Liver (tissue), 3 donors: ENCODE measurements around the gene POLN.

Source experiments
- EGR1 ChIP-seq, 2 donors: IDR thresholded peaks; 2 replicates each; pipeline ENCODE4 v1.6.1; 2016 to 2018; ENCODE audit warnings: antibody characterized with exemption in 2 of 2, low read depth in 2 of 2
- FOXA1 ChIP-seq: IDR thresholded peaks from 2 replicates; pipeline ENCODE4 v1.6.1; 2016; ENCODE audit warnings: antibody characterized with exemption
- GABPA ChIP-seq, 2 donors: IDR thresholded peaks in 1 of 2; conservative IDR thresholded peaks in 1 of 2; 2 replicates each; pipeline ENCODE4 v1.6.1; 2016; ENCODE audit warnings: antibody characterized with exemption in 2 of 2, mild to moderate bottlenecking in 1 of 2, moderate library complexity in 1 of 2
- JUND ChIP-seq, 2 donors: IDR thresholded peaks; 2 replicates each; pipeline ENCODE4 v1.6.1; 2016; ENCODE audit warnings: antibody characterized with exemption in 2 of 2
- RAD21 ChIP-seq, 2 donors: IDR thresholded peaks; 2 replicates each; pipeline ENCODE4 v1.6.1; 2016; ENCODE audit warnings: antibody characterized with exemption in 2 of 2, mild to moderate bottlenecking in 2 of 2
- RXRA ChIP-seq, 2 donors: IDR thresholded peaks; 2 replicates each; pipeline ENCODE4 v1.6.1; 2017 to 2018; ENCODE audit warnings: antibody characterized with exemption in 2 of 2, mild to moderate bottlenecking in 1 of 2
- SP1 ChIP-seq: IDR thresholded peaks from 2 replicates; pipeline ENCODE4 v1.6.1; 2018; ENCODE audit warnings: antibody characterized with exemption, mild to moderate bottlenecking
- TAF1 ChIP-seq: conservative IDR thresholded peaks from 2 replicates; pipeline ENCODE4 v1.6.1; 2016; ENCODE audit warnings: antibody characterized with exemption, mild to moderate bottlenecking
- YY1 ChIP-seq: IDR thresholded peaks from 2 replicates; pipeline ENCODE4 v1.6.1; 2016; ENCODE audit warnings: antibody characterized with exemption, mild to moderate bottlenecking
- TF ChIP-seq, protein P1 (sequence below): fragments of 150-350 bp; IDR thresholded peaks from 2 replicates; pipeline ENCODE4 v1.5.1; 2017; ENCODE audit warnings: improper control_type of control experiment, low read depth, low read length; ENCODE audit not compliant: missing input control
- TF ChIP-seq, protein P2 (sequence below): IDR thresholded peaks from 2 replicates; pipeline ENCODE4 v1.6.1; 2016; ENCODE audit warnings: antibody characterized with exemption
- TF ChIP-seq, protein P3 (sequence below): IDR thresholded peaks from 2 replicates; pipeline ENCODE4 v1.6.1; 2016; ENCODE audit warnings: antibody characterized with exemption
- TF ChIP-seq, protein P4 (sequence below): IDR thresholded peaks from 2 replicates; pipeline ENCODE4 v1.6.1; 2016; ENCODE audit warnings: antibody characterized with exemption, mild to moderate bottlenecking
- TF ChIP-seq, protein P5 (sequence below): IDR thresholded peaks from 2 replicates; pipeline ENCODE4 v1.6.1; 2016; ENCODE audit warnings: antibody characterized with exemption
- donor health status: healthy.
- donor health status: healthy.

DNA sequence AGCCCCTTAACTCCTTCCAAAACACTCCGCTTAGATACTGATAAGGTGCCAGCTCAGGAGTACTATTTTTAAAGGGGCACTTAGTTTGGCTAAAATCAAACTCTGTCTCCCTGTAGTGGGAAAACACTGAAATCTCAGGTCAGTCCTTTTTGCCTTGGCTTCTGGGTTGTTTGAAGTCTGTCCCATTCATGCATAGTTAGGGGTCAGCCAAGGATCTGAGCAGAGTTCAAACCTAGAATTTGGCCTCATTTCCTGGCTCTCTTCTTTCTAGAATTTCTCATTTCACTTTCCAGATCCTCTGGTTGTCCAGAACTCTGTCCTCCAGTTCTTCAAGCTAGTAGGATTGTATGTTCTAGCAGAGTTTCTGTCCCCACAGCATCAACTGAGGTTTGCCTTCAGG lies 151.3 kb downstream of the POLN start:
- TF ChIP-seq, protein P1, sequence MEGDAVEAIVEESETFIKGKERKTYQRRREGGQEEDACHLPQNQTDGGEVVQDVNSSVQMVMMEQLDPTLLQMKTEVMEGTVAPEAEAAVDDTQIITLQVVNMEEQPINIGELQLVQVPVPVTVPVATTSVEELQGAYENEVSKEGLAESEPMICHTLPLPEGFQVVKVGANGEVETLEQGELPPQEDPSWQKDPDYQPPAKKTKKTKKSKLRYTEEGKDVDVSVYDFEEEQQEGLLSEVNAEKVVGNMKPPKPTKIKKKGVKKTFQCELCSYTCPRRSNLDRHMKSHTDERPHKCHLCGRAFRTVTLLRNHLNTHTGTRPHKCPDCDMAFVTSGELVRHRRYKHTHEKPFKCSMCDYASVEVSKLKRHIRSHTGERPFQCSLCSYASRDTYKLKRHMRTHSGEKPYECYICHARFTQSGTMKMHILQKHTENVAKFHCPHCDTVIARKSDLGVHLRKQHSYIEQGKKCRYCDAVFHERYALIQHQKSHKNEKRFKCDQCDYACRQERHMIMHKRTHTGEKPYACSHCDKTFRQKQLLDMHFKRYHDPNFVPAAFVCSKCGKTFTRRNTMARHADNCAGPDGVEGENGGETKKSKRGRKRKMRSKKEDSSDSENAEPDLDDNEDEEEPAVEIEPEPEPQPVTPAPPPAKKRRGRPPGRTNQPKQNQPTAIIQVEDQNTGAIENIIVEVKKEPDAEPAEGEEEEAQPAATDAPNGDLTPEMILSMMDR = no peak
- TF ChIP-seq RAD21 (IDR thresholded peaks at IDR 0.05) (peak; percentile 28 to 42), TAF1 (no peak), JUND (IDR thresholded peaks at IDR 0.05) (no peak), SP1 (no peak), GABPA (IDR thresholded peaks at IDR 0.05 in 1 of 2, conservative IDR thresholded peaks at IDR 0.05 in 1 of 2) (no peak), EGR1 (IDR thresholded peaks at IDR 0.05; ENCODE audit: low read depth in 2 of 2) (no peak), RXRA (IDR thresholded peaks at IDR 0.05) (peak; percentile 81 to 89), FOXA1 (no peak), YY1 (no peak)
- TF ChIP-seq, protein P2, sequence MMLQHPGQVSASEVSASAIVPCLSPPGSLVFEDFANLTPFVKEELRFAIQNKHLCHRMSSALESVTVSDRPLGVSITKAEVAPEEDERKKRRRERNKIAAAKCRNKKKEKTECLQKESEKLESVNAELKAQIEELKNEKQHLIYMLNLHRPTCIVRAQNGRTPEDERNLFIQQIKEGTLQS = no peak
- TF ChIP-seq, protein P3, sequence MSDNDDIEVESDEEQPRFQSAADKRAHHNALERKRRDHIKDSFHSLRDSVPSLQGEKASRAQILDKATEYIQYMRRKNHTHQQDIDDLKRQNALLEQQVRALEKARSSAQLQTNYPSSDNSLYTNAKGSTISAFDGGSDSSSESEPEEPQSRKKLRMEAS = no peak
- TF ChIP-seq, protein P4, sequence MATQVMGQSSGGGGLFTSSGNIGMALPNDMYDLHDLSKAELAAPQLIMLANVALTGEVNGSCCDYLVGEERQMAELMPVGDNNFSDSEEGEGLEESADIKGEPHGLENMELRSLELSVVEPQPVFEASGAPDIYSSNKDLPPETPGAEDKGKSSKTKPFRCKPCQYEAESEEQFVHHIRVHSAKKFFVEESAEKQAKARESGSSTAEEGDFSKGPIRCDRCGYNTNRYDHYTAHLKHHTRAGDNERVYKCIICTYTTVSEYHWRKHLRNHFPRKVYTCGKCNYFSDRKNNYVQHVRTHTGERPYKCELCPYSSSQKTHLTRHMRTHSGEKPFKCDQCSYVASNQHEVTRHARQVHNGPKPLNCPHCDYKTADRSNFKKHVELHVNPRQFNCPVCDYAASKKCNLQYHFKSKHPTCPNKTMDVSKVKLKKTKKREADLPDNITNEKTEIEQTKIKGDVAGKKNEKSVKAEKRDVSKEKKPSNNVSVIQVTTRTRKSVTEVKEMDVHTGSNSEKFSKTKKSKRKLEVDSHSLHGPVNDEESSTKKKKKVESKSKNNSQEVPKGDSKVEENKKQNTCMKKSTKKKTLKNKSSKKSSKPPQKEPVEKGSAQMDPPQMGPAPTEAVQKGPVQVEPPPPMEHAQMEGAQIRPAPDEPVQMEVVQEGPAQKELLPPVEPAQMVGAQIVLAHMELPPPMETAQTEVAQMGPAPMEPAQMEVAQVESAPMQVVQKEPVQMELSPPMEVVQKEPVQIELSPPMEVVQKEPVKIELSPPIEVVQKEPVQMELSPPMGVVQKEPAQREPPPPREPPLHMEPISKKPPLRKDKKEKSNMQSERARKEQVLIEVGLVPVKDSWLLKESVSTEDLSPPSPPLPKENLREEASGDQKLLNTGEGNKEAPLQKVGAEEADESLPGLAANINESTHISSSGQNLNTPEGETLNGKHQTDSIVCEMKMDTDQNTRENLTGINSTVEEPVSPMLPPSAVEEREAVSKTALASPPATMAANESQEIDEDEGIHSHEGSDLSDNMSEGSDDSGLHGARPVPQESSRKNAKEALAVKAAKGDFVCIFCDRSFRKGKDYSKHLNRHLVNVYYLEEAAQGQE = no peak
- TF ChIP-seq, protein P5, sequence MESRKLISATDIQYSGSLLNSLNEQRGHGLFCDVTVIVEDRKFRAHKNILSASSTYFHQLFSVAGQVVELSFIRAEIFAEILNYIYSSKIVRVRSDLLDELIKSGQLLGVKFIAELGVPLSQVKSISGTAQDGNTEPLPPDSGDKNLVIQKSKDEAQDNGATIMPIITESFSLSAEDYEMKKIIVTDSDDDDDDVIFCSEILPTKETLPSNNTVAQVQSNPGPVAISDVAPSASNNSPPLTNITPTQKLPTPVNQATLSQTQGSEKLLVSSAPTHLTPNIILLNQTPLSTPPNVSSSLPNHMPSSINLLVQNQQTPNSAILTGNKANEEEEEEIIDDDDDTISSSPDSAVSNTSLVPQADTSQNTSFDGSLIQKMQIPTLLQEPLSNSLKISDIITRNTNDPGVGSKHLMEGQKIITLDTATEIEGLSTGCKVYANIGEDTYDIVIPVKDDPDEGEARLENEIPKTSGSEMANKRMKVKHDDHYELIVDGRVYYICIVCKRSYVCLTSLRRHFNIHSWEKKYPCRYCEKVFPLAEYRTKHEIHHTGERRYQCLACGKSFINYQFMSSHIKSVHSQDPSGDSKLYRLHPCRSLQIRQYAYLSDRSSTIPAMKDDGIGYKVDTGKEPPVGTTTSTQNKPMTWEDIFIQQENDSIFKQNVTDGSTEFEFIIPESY = no peak
